HEK293 (cell line): ENCODE results near the gene FANCE.

Experiments
- ATF2 ChIP-seq: fragments of 450-650 bp; formaldehyde crosslinking; IDR thresholded peaks from 2 replicates; pipeline ENCODE4 v1.5.1; 2016; ENCODE audit warnings: missing biosample characterization, missing genetic modification characterization, low read depth
- KLF9 ChIP-seq: fragments of 450-650 bp; formaldehyde crosslinking; IDR thresholded peaks from 2 replicates; pipeline ENCODE4 v1.5.1; 2016; ENCODE audit warnings: missing biosample characterization, missing genetic modification characterization, low read depth
- PRDM4 ChIP-seq: fragments of 450-650 bp; formaldehyde crosslinking; IDR thresholded peaks from 2 replicates; pipeline ENCODE4 v1.5.1; 2017; ENCODE audit warnings: missing biosample characterization, missing genetic modification characterization
- REST ChIP-seq: fragments of 450-650 bp; formaldehyde crosslinking; IDR thresholded peaks from 2 replicates; pipeline ENCODE4 v1.5.1; 2016; ENCODE audit warnings: missing biosample characterization, missing genetic modification characterization
- ZNF121 ChIP-seq: fragments of 450-650 bp; formaldehyde crosslinking; IDR thresholded peaks from 2 replicates; pipeline ENCODE4 v1.5.1; 2016; ENCODE audit warnings: missing biosample characterization, missing genetic modification characterization
- ZNF133 ChIP-seq: fragments of 450-650 bp; formaldehyde crosslinking; IDR thresholded peaks from 2 replicates; pipeline ENCODE4 v1.5.1; 2016; ENCODE audit warnings: missing biosample characterization, missing genetic modification characterization
- ZNF138 ChIP-seq: fragments of 450-650 bp; formaldehyde crosslinking; IDR thresholded peaks from 2 replicates; pipeline ENCODE4 v1.5.1; 2016; ENCODE audit warnings: missing biosample characterization, missing genetic modification characterization, borderline replicate concordance
- ZNF140 ChIP-seq: fragments of 450-650 bp; formaldehyde crosslinking; IDR thresholded peaks from 2 replicates; pipeline ENCODE4 v1.5.1; 2016; ENCODE audit warnings: missing biosample characterization, missing genetic modification characterization
- ZNF169 ChIP-seq: fragments of 450-650 bp; formaldehyde crosslinking; IDR thresholded peaks from 2 replicates; pipeline ENCODE4 v1.5.1; 2016; ENCODE audit warnings: missing biosample characterization, missing genetic modification characterization
- ZNF274 ChIP-seq, 2 experiments: fragments of 200-500 bp in 1 of 2; fragments of 450-650 bp in 1 of 2; sonication (Bioruptor generic) in 1 of 2; formaldehyde crosslinking in 1 of 2; IDR thresholded peaks; 2 replicates each; pipeline versions ENCODE4 v1.5.1 to v1.6.1; 2014 to 2016; ENCODE audit warnings: borderline replicate concordance in 1 of 2, inconsistent platforms in 1 of 2, low read length in 1 of 2, missing biosample characterization in 1 of 2, missing genetic modification characterization in 1 of 2
- ZNF341 ChIP-seq: fragments of 450-650 bp; formaldehyde crosslinking; IDR thresholded peaks from 2 replicates; pipeline ENCODE4; 2016; ENCODE audit warnings: low read depth, missing biosample characterization, missing genetic modification characterization
- ZNF423 ChIP-seq: fragments of 450-650 bp; formaldehyde crosslinking; IDR thresholded peaks from 2 replicates; pipeline ENCODE4 v1.5.1; 2016; ENCODE audit warnings: missing biosample characterization, missing genetic modification characterization
- TF ChIP-seq, protein P1 (sequence below): fragments of 450-650 bp; formaldehyde crosslinking; IDR thresholded peaks from 2 replicates; pipeline ENCODE4 v1.5.1; 2016; ENCODE audit warnings: missing biosample characterization, missing genetic modification characterization
- TF ChIP-seq, protein P2 (sequence below): sonication (generic); formaldehyde crosslinking; IDR thresholded peaks from 2 replicates; pipeline ENCODE4 v1.8.1; 2022; ENCODE audit warnings: mild to moderate bottlenecking, moderate library complexity, missing genetic modification reagents

- TF ChIP-seq ZNF140 (tag by site-specific recombination): no peak
- TF ChIP-seq, protein P1, sequence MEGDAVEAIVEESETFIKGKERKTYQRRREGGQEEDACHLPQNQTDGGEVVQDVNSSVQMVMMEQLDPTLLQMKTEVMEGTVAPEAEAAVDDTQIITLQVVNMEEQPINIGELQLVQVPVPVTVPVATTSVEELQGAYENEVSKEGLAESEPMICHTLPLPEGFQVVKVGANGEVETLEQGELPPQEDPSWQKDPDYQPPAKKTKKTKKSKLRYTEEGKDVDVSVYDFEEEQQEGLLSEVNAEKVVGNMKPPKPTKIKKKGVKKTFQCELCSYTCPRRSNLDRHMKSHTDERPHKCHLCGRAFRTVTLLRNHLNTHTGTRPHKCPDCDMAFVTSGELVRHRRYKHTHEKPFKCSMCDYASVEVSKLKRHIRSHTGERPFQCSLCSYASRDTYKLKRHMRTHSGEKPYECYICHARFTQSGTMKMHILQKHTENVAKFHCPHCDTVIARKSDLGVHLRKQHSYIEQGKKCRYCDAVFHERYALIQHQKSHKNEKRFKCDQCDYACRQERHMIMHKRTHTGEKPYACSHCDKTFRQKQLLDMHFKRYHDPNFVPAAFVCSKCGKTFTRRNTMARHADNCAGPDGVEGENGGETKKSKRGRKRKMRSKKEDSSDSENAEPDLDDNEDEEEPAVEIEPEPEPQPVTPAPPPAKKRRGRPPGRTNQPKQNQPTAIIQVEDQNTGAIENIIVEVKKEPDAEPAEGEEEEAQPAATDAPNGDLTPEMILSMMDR (tag by site-specific recombination): no peak
- TF ChIP-seq ZNF274 (IDR thresholded peaks at IDR 0.05; ENCODE audit: low read length): no peak
- TF ChIP-seq ZNF274 (tag by site-specific recombination; IDR thresholded peaks at IDR 0.05; ENCODE audit: borderline replicate concordance): no peak
- TF ChIP-seq ZNF423 (tag by site-specific recombination): no peak
- no peak for TF ChIP-seq ATF2 (tag by site-specific recombination)
- no peak for TF ChIP-seq ZNF341
- TF ChIP-seq, protein P2, sequence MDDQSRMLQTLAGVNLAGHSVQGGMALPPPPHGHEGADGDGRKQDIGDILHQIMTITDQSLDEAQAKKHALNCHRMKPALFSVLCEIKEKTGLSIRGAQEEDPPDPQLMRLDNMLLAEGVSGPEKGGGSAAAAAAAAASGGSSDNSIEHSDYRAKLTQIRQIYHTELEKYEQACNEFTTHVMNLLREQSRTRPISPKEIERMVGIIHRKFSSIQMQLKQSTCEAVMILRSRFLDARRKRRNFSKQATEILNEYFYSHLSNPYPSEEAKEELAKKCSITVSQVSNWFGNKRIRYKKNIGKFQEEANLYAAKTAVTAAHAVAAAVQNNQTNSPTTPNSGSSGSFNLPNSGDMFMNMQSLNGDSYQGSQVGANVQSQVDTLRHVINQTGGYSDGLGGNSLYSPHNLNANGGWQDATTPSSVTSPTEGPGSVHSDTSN: no peak
- no peak for TF ChIP-seq ZNF138 (tag by site-specific recombination)
- TF ChIP-seq ZNF133 (tag by site-specific recombination): no peak
- no peak for TF ChIP-seq REST (tag by site-specific recombination)
- TF ChIP-seq KLF9 (tag by site-specific recombination): no peak
- TF ChIP-seq PRDM4 (tag by site-specific recombination): no peak
- TF ChIP-seq ZNF121 (tag by site-specific recombination): no peak
- no peak for TF ChIP-seq ZNF169 (tag by site-specific recombination)
Measured at GRCh38 chr6:35436071-35436857, 15.9 kb upstream of the FANCE start.
